Measurements from ENCODE around the gene PDGFRB. TPM values are rescaled to one million over a fixed set of nuclear protein-coding genes. Genes with fewer than 3 reads are reported as not detected.

PDGFRB gene
- total RNA-seq, 5 donors from 2014 or later (not counting 1 experiment from before 2014, with no cell fraction given): 0.32 to 3.6 (median 1.6) TPM

DNA sequence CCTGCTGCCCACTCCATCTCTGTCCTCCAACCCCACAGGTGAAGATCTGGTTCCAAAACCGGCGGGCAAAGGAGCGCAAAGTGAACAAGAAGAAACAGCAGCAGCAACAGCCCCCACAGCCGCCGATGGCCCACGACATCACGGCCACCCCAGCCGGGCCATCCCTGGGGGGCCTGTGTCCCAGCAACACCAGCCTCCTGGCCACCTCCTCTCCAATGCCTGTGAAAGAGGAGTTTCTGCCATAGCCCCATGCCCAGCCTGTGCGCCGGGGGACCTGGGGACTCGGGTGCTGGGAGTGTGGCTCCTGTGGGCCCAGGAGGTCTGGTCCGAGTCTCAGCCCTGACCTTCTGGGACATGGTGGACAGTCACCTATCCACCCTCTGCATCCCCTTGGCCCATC, 27.8 kb upstream of the PDGFRB start:
- ATAC-seq (replicated peaks in 1 of 4) (no peak), DNase-seq (no peak)
- Mint-ChIP-seq H3K4me3 (no peak overlapping the region), H3K9me3 (no peaks in the 10 kb centered on the region), H3K4me1 (no peaks in the 10 kb centered on the region), H3K36me3 (no peaks in the 10 kb centered on the region), H3K27me3 (peaks cover 12 to 13% of the 10 kb centered on the region in 2 donors), H3K27ac (no peak overlapping the region)
- H3K4me1 ChIP-seq (ENCODE audit: control insufficient read depth in 1 of 2, extremely low read depth in 1 of 2, insufficient read depth in 2 of 2, low read length in 2 of 2): no peaks in the 10 kb centered on the region
- CTCF ChIA-PET: no interaction called here
- POLR2A ChIA-PET: no interaction called here
- H3K9me3 ChIP-seq: no peaks in the 10 kb centered on the region
- 96% methylated on average over 8 of the region's 12 CpGs for WGBS (ENCODE audit: insufficient coverage)
- peaks cover 3 to 29% of the 10 kb centered on the region in 2 experiments for H3K27me3 ChIP-seq (replicated peaks in 1 of 2; ENCODE audit: control insufficient read depth in 2 of 2, extremely low read depth in 1 of 2, insufficient read depth in 2 of 2, low read length in 1 of 2)
- no peak overlapping the region for H3K27ac ChIP-seq (ENCODE audit: low read length)
- no peak overlapping the region for H3K4me3 ChIP-seq (ENCODE audit: control insufficient read depth in 1 of 2, extremely low read depth in 1 of 2, low read length in 1 of 2)
- H3K36me3 ChIP-seq (ENCODE audit: control insufficient read depth in 2 of 2, extremely low read depth in 1 of 2, insufficient read depth in 1 of 2, low read length in 1 of 2): no peaks in the 10 kb centered on the region

DNA sequence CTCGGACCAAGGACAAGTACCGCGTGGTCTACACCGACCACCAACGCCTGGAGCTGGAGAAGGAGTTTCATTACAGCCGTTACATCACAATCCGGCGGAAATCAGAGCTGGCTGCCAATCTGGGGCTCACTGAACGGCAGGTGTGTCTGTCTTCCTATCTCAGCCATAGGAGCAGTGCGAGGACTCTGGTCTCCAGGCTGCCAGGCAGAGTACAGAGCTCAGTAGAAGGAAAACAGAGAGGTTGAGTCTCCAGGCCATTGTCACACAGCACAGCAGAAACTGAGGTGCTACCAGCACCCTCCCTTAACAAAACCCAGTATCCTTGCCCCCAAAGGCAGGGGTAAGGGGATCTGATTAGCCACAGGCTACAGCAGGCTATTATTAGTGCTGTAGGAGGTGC, 27.1 kb upstream of the PDGFRB start:
- H3K27me3 Mint-ChIP-seq: peaks cover 12 to 13% of the 10 kb centered on the region in 2 donors
- CTCF ChIA-PET: no interaction called here

DNA sequence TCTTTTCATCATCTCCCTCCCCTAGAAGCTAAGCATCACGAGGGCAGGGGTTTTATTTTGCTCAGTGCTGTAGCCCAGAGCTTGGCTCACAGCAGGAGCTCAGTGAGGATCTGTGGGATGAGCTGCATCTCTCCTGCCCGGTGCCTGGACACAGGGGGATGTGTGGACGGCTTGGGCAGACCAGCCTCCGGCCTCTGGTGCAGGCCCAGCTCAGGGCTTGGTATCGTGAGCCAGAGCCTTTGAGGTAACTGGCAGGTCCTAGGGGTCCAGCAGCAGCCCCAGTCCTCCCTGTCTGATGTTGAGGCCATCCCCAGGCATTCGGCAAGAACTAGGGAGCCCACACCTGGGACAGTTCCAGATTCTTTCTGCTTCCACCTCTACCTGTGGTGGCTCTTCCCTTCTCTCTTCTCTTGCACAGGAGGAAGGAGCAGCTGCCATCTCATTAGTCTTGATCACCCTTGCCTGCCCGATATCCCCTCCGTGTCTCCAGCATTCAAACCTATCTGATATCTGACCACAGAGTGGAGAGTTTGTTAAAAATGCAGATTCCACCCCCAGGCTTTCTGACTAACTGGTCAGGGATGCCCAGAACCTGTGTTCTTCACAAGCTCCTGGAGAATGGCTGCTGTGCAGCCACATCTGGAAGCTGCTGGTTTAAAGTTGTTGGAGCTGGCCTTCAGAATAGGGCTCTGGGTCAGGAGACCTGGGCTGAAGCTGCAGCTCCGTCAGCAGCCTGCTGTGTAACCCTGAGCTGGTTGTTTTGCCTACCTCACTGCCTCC, 26.3 kb upstream of the PDGFRB start:
- Mint-ChIP-seq H3K4me1 (no peaks in the 10 kb centered on the region), H3K36me3 (no peaks in the 10 kb centered on the region), H3K27ac (no peak overlapping the region), H3K4me3 (no peak overlapping the region), H3K27me3 (peaks cover 6 to 10% of the 10 kb centered on the region in 2 donors), H3K9me3 (no peaks in the 10 kb centered on the region)
- Histone ChIP-seq H3K4me3 (ENCODE audit: control insufficient read depth in 1 of 2, extremely low read depth in 1 of 2, low read length in 1 of 2) (no peak overlapping the region), H3K27me3 (replicated peaks in 1 of 2; ENCODE audit: control insufficient read depth in 2 of 2, extremely low read depth in 1 of 2, insufficient read depth in 2 of 2, low read length in 1 of 2) (peaks cover 0 to 26% of the 10 kb centered on the region in 2 experiments), H3K27ac (ENCODE audit: low read length) (no peak overlapping the region), H3K4me1 (ENCODE audit: control insufficient read depth in 1 of 2, extremely low read depth in 1 of 2, insufficient read depth in 2 of 2, low read length in 2 of 2) (no peaks in the 10 kb centered on the region), H3K36me3 (ENCODE audit: control insufficient read depth in 2 of 2, extremely low read depth in 1 of 2, insufficient read depth in 1 of 2, low read length in 1 of 2) (no peaks in the 10 kb centered on the region), H3K9me3 (no peaks in the 10 kb centered on the region)
- DNase-seq (no peak), ATAC-seq (replicated peaks in 1 of 4) (no peak)
- ChIA-PET POLR2A (no interaction called here), CTCF (no interaction called here)
- 75% methylated on average over 6 of the region's 9 CpGs for WGBS (ENCODE audit: insufficient coverage)

More for the DNA sequence above, 27.1 kb upstream of the PDGFRB start:
- no peak overlapping the region for H3K27ac Mint-ChIP-seq
- peaks cover 0 to 25% of the 10 kb centered on the region in 2 experiments for H3K27me3 ChIP-seq (replicated peaks in 1 of 2; ENCODE audit: control insufficient read depth in 2 of 2, extremely low read depth in 1 of 2, insufficient read depth in 2 of 2, low read length in 1 of 2)
- no peaks in the 10 kb centered on the region for H3K4me1 ChIP-seq (ENCODE audit: control insufficient read depth in 1 of 2, extremely low read depth in 1 of 2, insufficient read depth in 2 of 2, low read length in 2 of 2)
- no peak overlapping the region for H3K27ac ChIP-seq (ENCODE audit: low read length)
- H3K36me3 Mint-ChIP-seq: no peaks in the 10 kb centered on the region
- H3K36me3 ChIP-seq (ENCODE audit: control insufficient read depth in 2 of 2, extremely low read depth in 1 of 2, insufficient read depth in 1 of 2, low read length in 1 of 2): no peaks in the 10 kb centered on the region
- no peak overlapping the region for H3K4me3 Mint-ChIP-seq
- H3K9me3 ChIP-seq: no peaks in the 10 kb centered on the region
- DNase-seq (no peak), ATAC-seq (replicated peaks in 1 of 4) (no peak)
- H3K4me1 Mint-ChIP-seq: no peaks in the 10 kb centered on the region
- no peaks in the 10 kb centered on the region for H3K9me3 Mint-ChIP-seq
- 85% methylated on average over 9 of the region's 10 CpGs for WGBS (ENCODE audit: insufficient coverage)
- POLR2A ChIA-PET: no interaction called here
- H3K4me3 ChIP-seq (ENCODE audit: control insufficient read depth in 1 of 2, extremely low read depth in 1 of 2, low read length in 1 of 2): no peak overlapping the region

GRCh38 chr5:150181027-150181426, 25.4 kb upstream of the PDGFRB start:
- peaks cover 5 to 6% of the 10 kb centered on the region in 2 donors for H3K27me3 Mint-ChIP-seq
- ATAC-seq (replicated peaks in 1 of 4) (no peak), DNase-seq (no peak)
- Histone ChIP-seq H3K36me3 (ENCODE audit: control insufficient read depth in 2 of 2, extremely low read depth in 1 of 2, insufficient read depth in 1 of 2, low read length in 1 of 2) (no peaks in the 10 kb centered on the region), H3K27me3 (replicated peaks in 1 of 2; ENCODE audit: control insufficient read depth in 2 of 2, extremely low read depth in 1 of 2, insufficient read depth in 2 of 2, low read length in 1 of 2) (peaks cover 0 to 26% of the 10 kb centered on the region in 2 experiments), H3K27ac (ENCODE audit: low read length) (no peak overlapping the region), H3K9me3 (no peaks in the 10 kb centered on the region), H3K4me1 (ENCODE audit: control insufficient read depth in 1 of 2, extremely low read depth in 1 of 2, insufficient read depth in 2 of 2, low read length in 2 of 2) (no peaks in the 10 kb centered on the region), H3K4me3 (ENCODE audit: control insufficient read depth in 1 of 2, extremely low read depth in 1 of 2, low read length in 1 of 2) (no peak overlapping the region)
- POLR2A ChIA-PET: no interaction called here
- 63% methylated on average over 2 of the region's 5 CpGs for WGBS (ENCODE audit: insufficient coverage)
- no peaks in the 10 kb centered on the region for H3K36me3 Mint-ChIP-seq
- H3K27ac Mint-ChIP-seq: no peak overlapping the region
- no peak overlapping the region for H3K4me3 Mint-ChIP-seq
- no peaks in the 10 kb centered on the region for H3K9me3 Mint-ChIP-seq
- H3K4me1 Mint-ChIP-seq: no peaks in the 10 kb centered on the region
- CTCF ChIA-PET: no interaction called here

DNA sequence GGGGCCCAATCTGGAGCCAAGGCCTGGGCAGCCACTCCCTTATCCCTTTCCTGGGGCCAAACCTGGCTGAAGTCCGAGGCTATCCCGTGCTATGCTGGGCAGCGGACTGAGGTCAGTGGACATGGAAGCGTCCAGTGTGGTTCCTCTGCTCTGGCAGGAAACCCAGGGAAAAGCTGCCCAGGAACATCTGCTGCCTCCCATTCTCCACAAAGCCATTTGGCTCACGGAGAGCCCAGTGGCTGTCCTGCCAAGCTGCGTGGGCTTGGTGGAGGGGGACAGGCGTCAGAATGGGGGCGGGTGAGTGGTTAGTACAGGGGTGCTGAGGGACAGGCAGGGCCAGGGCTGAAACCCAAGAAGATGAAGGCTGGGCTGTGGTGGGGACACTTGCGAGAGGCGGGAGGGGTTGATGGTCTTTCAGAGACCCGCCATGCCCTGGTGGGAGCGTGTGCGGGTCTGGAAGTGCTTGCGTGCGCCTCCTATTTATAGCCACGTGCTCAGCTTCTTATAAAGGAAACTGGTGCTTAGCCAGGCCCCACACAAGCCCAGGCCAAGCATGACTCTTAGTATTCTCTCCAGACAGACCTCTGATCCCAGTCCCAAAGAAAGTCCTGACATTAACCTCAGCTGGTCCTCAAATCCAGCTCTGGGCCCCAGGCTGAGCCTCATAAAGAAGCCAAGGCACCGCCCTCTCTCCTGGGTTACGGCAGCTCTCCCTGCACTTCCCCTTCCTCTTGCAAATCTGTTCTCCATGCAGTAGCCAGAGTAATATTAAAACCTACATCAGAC, 24.8 kb upstream of the PDGFRB start:
- Histone ChIP-seq H3K4me1 (ENCODE audit: control insufficient read depth in 1 of 2, extremely low read depth in 1 of 2, insufficient read depth in 2 of 2, low read length in 2 of 2) (no peaks in the 10 kb centered on the region), H3K27ac (ENCODE audit: low read length) (no peak overlapping the region), H3K36me3 (ENCODE audit: control insufficient read depth in 2 of 2, extremely low read depth in 1 of 2, insufficient read depth in 1 of 2, low read length in 1 of 2) (no peaks in the 10 kb centered on the region), H3K9me3 (no peaks in the 10 kb centered on the region), H3K27me3 (replicated peaks in 1 of 2; ENCODE audit: control insufficient read depth in 2 of 2, extremely low read depth in 1 of 2, insufficient read depth in 2 of 2, low read length in 1 of 2) (peaks cover 0 to 28% of the 10 kb centered on the region in 2 experiments), H3K4me3 (ENCODE audit: control insufficient read depth in 1 of 2, extremely low read depth in 1 of 2, low read length in 1 of 2) (no peak overlapping the region)
- 71% methylated on average over 14 of the region's 18 CpGs for WGBS (ENCODE audit: insufficient coverage)
- POLR2A ChIA-PET: no interaction called here
- Mint-ChIP-seq H3K27me3 (peaks cover 6 to 7% of the 10 kb centered on the region in 2 donors), H3K36me3 (no peaks in the 10 kb centered on the region), H3K4me3 (no peak overlapping the region), H3K9me3 (no peaks in the 10 kb centered on the region), H3K27ac (no peak overlapping the region), H3K4me1 (no peaks in the 10 kb centered on the region)
- DNase-seq: no peak
- CTCF ChIA-PET: no interaction called here
- no peak for ATAC-seq (replicated peaks in 1 of 4)

GRCh38 chr5:150179019-150179620, 23.5 kb upstream of the PDGFRB start:
- Mint-ChIP-seq H3K4me3 (no peak overlapping the region), H3K27ac (no peak overlapping the region), H3K27me3 (peaks cover 6 to 7% of the 10 kb centered on the region in 2 donors), H3K4me1 (no peaks in the 10 kb centered on the region), H3K36me3 (no peaks in the 10 kb centered on the region), H3K9me3 (no peaks in the 10 kb centered on the region)
- peaks cover 0 to 32% of the 10 kb centered on the region in 2 experiments for H3K27me3 ChIP-seq (replicated peaks in 1 of 2; ENCODE audit: control insufficient read depth in 2 of 2, extremely low read depth in 1 of 2, insufficient read depth in 2 of 2, low read length in 1 of 2)
- DNase-seq (no peak), ATAC-seq (replicated peaks in 1 of 4) (no peak)
- H3K4me3 ChIP-seq (ENCODE audit: control insufficient read depth in 1 of 2, extremely low read depth in 1 of 2, low read length in 1 of 2): no peak overlapping the region
- no peak overlapping the region for H3K27ac ChIP-seq (ENCODE audit: low read length)
- 82% methylated on average over 7 of the region's 7 CpGs for WGBS (ENCODE audit: insufficient coverage)
- H3K4me1 ChIP-seq (ENCODE audit: control insufficient read depth in 1 of 2, extremely low read depth in 1 of 2, insufficient read depth in 2 of 2, low read length in 2 of 2): no peaks in the 10 kb centered on the region
- POLR2A ChIA-PET: no interaction called here
- CTCF ChIA-PET: no interaction called here
- H3K9me3 ChIP-seq: no peaks in the 10 kb centered on the region
- H3K36me3 ChIP-seq (ENCODE audit: control insufficient read depth in 2 of 2, extremely low read depth in 1 of 2, insufficient read depth in 1 of 2, low read length in 1 of 2): no peaks in the 10 kb centered on the region
